ENCODE results near the gene BPIFA3. TPM values are rescaled to one million over a fixed set of nuclear protein-coding genes. Genes with fewer than 3 reads are reported as not detected.

Gene BPIFA3
- not detected in 2 replicates for total RNA-seq

DNA sequence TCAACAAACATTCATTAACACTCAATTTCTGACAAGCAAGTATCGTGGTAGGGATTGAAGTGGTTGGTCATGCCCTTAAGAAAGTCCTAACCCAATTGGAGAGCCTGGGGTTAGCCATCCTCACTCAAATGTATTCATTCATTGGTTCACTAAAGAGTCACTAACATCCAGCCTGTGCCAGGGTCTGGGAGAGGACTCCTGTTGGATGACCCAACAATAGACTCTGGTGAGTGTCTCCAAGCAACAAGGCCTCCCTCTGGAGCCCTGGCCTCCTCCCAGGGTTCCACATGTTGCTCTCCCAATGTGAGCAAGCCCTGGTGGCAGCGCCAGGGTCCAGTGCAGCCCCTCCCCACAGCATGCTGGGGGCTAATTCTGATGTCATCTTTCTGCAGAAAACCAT, at the start of gene BPIFA3:
TSS of gene BPIFA3 (plus strand) at position 301 of the 400 bp plus-strand sequence. CDS start 185 bp downstream, outside the sequence.
- DNase-seq (ENCODE audit: low read depth): no peak
- TF ChIP-seq, protein P1, sequence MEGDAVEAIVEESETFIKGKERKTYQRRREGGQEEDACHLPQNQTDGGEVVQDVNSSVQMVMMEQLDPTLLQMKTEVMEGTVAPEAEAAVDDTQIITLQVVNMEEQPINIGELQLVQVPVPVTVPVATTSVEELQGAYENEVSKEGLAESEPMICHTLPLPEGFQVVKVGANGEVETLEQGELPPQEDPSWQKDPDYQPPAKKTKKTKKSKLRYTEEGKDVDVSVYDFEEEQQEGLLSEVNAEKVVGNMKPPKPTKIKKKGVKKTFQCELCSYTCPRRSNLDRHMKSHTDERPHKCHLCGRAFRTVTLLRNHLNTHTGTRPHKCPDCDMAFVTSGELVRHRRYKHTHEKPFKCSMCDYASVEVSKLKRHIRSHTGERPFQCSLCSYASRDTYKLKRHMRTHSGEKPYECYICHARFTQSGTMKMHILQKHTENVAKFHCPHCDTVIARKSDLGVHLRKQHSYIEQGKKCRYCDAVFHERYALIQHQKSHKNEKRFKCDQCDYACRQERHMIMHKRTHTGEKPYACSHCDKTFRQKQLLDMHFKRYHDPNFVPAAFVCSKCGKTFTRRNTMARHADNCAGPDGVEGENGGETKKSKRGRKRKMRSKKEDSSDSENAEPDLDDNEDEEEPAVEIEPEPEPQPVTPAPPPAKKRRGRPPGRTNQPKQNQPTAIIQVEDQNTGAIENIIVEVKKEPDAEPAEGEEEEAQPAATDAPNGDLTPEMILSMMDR (IDR thresholded peaks at IDR 0.05; ENCODE audit: insufficient read depth, low read depth, low read length): no peak
- H3K4me3 ChIP-seq (ENCODE audit: low read depth, low read length): no peak within 1 kb of the TSS

DNA sequence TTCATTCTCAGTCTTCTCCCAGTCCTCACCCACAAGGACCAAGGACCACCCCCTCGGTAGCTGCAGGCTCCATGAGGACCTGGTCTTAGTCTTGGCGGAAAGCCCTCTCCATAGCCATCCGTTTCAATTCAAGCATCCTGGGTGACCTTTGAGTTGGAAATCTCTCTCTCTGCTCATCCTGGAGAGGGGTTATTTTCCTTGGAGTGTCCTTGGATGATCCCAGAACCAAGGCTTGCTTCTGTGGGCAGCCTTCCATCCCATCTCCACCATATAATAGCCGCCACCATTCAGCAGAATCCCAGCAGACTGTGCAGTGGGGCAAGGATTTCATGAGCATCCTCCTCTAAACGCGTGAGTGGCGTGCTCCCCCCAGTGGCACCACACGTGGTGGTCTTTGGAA, 49.3 kb upstream of the BPIFA3 start, which contains the start of gene BPIFA2:
TSS of gene BPIFA2 (plus strand) at position 301 of the 400 bp plus-strand sequence. CDS start 987 bp downstream, outside the sequence.
- no peak for DNase-seq (ENCODE audit: low read depth)
- TF ChIP-seq, protein P1 (IDR thresholded peaks at IDR 0.05; ENCODE audit: insufficient read depth, low read depth, low read length): no peak

DNA sequence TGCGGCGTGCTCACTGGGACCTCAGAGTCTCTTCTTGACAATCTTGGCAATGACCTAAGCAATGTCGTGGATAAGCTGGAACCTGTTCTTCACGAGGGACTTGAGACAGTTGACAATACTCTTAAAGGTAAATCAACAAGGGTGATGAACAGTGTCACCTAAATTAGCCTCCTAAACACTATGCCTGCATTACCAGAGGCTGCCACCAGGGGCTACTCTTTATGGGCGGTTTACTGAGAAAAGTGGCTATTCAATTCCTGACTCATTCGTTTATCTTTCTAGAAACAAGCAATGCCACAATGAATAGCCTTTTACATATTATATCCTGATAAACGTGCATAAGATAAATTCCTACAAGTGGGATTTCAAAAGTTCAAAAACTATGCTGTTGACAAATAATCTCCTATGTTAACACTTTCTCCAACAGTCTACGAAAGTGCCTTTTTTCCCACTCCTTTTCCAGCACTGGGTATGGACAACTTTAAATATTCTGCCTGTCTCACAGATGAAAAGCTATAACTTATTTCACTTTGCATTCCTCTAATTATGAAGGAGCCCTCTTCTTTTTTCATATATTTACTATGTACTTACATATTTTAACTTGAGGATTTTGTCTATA, 47.9 kb upstream of the BPIFA3 start:
- no peak for DNase-seq (ENCODE audit: low read depth)
- no peak overlapping the region for H3K4me3 ChIP-seq (ENCODE audit: low read depth, low read length)
- TF ChIP-seq, protein P1 (IDR thresholded peaks at IDR 0.05; ENCODE audit: insufficient read depth, low read depth, low read length): peak; percentile 36

More for the DNA sequence above, 49.3 kb upstream of the BPIFA3 start, which contains the start of gene BPIFA2:
- no peak within 1 kb of the TSS for H3K4me3 ChIP-seq (ENCODE audit: low read depth, low read length)

DNA sequence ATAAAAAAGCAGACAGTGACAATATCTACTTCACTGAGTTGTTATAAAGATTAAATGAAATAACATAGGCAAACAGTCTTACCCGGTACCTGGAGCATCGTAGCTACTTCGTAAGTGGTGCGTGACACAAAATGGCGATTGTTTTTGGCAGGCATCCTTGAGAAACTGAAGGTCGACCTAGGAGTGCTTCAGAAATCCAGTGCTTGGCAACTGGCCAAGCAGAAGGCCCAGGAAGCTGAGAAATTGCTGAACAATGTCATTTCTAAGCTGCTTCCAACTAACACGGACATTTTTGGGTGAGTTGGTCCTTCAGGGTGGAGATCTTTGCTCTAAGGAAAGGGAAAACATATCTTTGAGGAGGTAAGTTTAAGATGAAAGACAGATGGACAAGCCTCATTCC, 44.4 kb upstream of the BPIFA3 start:
- no peak overlapping the region for H3K4me3 ChIP-seq (ENCODE audit: low read depth, low read length)
- TF ChIP-seq, protein P1 (IDR thresholded peaks at IDR 0.05; ENCODE audit: insufficient read depth, low read depth, low read length): no peak
- no peak for DNase-seq (ENCODE audit: low read depth)

DNA sequence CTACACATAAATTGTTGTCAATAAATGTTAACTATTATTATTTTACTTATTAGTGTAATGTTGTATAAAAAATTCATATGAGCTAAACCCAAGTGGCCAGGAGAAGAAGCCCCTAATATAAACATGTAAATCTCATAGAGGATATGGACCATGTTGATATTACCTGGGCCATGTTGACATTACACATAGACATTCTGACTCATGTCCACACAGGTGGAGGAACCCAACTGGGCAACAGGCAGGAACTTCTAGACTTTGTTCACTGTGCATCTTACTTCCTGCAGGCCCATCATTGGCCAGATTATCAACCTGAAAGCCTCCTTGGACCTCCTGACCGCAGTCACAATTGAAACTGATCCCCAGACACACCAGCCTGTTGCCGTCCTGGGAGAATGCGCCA, 42.0 kb upstream of the BPIFA3 start:
- H3K4me3 ChIP-seq (ENCODE audit: low read depth, low read length): no peak overlapping the region

DNA sequence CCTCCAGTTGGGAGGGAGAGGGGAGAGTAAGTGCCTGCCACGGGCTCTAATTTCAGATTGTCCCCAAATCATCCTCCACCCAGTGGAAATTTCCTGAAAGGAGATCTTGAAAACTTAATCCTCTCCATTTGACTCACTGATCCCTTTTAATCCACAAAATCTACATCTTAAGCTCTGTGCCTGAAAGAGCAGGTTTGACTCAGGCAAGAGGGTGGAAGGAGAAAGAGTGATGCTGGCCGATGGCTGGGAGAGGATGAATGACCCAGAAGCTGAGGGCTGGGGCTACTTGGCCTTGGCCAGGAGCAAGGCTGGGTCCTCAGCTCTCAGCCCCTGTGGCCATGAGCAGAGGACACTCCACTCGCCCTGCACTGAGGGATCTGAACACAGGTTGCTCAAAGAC, 41.1 kb upstream of the BPIFA3 start:
- no peak for DNase-seq (ENCODE audit: low read depth)
- H3K4me3 ChIP-seq (ENCODE audit: low read depth, low read length): no peak overlapping the region
- TF ChIP-seq, protein P1 (IDR thresholded peaks at IDR 0.05; ENCODE audit: insufficient read depth, low read depth, low read length): no peak

More for the DNA sequence above, 42.0 kb upstream of the BPIFA3 start:
- TF ChIP-seq, protein P1 (IDR thresholded peaks at IDR 0.05; ENCODE audit: insufficient read depth, low read depth, low read length): no peak
- DNase-seq (ENCODE audit: low read depth): no peak
